ENCODE results near the gene TMEM233.

DNA sequence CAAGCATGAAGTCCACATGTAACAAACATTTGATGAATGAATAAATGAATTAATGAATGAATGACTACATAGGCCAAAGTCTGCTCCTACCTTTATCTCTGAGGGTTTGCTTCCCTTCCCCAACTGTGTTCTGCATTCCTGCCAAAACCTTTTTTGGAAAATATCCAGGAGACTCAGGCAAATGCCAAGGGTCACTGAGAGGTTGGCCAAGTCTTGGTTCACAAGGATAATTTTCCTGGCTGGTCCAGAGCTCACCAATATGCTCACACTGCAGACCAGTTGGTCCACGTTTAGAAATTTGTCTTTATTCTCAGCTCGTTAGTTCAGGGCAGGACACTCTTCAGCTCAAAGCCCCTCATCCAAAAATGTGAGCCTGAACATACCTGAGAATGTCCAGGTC lies 10.2 kb downstream of the TMEM233 start:
- TF ChIP-seq, protein P1, sequence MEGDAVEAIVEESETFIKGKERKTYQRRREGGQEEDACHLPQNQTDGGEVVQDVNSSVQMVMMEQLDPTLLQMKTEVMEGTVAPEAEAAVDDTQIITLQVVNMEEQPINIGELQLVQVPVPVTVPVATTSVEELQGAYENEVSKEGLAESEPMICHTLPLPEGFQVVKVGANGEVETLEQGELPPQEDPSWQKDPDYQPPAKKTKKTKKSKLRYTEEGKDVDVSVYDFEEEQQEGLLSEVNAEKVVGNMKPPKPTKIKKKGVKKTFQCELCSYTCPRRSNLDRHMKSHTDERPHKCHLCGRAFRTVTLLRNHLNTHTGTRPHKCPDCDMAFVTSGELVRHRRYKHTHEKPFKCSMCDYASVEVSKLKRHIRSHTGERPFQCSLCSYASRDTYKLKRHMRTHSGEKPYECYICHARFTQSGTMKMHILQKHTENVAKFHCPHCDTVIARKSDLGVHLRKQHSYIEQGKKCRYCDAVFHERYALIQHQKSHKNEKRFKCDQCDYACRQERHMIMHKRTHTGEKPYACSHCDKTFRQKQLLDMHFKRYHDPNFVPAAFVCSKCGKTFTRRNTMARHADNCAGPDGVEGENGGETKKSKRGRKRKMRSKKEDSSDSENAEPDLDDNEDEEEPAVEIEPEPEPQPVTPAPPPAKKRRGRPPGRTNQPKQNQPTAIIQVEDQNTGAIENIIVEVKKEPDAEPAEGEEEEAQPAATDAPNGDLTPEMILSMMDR (conservative IDR thresholded peaks at IDR 0.05) = no peak
- no peak for TF ChIP-seq ZFX (IDR thresholded peaks at IDR 0.05)
